ENCODE data around the gene WWC1.
"Not testable (repeated sequence)": the region's sequence is repeated elsewhere in the genome, so short reads cannot be mapped to it uniquely, and the experiment has no call there.

Gene WWC1

DNA sequence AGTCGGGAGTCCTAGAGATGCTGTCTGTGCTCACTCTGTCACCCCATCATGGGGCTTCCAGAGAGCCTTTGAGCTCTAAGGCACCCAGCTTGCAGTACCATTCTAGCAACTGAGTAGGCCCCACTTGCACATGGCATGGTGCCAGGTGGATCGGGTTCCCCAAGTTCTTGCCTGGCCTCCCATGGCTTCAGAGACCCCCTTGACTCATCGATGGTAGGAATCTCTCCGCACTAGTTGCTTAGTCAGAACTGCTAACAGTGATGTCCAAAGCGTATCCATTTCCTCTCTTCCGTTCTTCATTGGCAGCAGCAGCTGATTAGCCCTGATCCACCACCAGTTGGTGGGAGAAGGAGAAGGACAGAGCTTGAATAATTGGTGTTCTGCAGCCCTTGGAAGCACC is 124.5 kb downstream of the WWC1 start:
- DNase-seq, result no peak

DNA sequence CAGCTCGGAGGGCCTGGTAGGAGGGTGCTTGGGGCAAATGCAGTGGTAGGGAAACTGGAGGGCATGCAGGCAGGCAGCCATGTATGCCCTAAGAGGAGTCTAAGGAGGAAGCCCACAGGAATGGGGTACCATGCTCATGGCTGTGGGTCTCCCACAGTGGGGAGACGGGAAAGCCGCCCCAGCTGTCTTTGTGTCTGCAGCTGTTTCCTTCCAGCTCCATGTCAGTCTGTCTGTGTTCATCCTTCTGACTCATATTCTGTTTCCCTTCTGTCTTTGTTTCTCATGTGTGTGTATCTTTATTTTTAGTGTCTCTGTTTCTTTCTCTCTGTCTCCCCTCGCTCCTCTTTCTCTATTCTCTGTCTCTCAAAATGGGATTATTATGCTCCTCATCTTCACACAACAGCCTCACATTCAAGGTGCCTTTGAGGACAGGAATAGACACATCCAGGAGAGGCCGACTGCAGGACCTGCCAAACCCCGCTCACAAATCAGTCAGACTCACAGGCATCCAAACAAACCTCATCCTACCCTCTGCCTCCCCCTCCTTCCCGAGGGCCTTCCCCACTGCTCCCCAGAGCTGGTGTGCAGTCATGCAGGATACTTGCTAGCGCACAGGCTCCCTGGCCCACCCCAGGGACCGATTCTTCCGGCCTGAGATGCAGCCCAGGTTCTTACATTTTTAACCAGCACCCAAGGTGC is 126.4 kb downstream of the WWC1 start:
- DNase-seq, result no peak

DNA sequence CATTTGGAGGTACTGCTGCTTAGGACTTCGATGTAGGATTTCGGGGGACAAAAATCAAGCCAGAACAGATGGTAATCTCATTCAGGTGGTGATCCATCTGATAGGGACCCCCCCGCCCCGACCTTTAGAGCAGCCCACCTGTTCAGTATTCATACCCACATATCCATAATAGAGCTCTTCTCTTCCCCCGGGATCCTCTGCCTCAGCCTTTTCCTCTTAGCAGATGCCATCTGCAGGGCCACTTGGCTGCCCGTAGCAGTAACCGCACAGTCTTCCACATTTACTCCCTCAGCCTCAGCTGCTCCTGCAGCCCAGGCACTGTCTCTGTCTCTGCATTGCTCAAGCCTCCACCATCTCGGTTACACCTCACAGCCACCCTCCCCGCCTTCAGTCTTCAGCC is 129.0 kb downstream of the WWC1 start:
- no peak for DNase-seq

GRCh38 chr5:168422431-168422830 is 131.0 kb downstream of the WWC1 start:
- DNase-seq, result no peak

DNA sequence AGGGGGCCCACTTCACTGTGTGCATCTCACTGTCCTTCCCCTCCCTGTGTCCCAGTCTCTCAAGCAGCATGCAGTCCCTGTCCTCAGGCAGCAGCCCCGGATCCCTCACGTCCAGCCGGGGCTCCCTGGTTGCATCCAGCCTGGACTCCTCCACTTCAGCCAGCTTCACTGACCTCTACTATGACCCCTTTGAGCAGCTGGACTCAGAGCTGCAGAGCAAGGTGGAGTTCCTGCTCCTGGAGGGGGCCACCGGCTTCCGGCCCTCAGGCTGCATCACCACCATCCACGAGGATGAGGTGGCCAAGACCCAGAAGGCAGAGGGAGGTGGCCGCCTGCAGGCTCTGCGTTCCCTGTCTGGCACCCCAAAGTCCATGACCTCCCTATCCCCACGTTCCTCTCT is 132.0 kb downstream of the WWC1 start:
- no peak for DNase-seq

DNA sequence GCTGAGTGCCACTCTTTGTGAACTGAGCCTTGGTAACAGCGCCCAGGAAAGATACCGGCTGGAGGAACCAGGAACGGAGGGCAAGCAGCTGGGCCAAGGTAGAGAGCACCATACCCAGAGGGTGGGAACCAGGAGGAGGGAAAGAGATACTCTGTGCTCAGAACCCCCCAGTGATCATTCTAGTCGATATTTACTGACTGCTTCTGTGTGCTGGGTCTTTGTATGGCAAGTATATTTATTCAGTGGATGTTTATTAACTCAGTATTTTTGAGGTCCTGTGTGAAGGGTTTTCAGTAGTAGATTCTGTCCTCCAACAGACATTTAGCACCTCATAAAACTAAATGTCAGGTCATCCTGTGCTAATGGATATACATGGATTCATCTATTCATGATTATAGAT is 132.5 kb downstream of the WWC1 start:
- no peak for DNase-seq

DNA sequence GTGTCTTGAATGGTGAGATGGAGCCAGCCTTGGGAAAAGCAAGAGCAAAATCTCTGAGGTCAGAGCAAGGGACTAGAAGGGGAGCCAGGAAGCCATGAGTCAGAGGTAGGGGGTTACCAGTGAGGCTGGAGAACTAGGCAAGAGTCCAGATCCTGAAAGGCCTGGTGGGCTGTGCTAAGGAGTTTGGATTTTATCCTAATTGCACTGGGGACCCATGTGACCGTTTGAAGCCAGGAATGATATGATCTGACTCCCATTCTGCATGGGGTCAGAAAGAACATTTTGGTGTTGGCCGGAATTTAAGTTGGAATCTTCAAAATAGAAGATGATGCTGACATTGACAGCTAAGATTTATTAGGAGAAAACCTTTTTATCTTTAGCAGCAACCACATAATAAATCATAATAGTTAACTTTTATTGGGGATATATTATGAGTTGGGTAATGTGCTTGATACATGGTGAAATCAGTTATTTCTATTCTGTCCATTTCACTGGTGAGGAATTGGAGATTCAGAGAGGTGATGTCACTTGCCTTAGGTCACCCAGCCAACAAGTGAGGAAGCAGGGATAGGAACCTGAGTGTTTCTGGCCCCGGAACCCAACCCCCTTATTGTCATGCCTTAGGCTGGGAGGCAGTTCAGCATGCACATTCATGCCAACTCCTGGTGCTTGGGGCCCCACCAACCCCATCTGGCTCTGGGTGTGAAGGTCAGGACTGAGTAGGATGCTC is 133.3 kb downstream of the WWC1 start:
- DNase-seq, result no peak

DNA sequence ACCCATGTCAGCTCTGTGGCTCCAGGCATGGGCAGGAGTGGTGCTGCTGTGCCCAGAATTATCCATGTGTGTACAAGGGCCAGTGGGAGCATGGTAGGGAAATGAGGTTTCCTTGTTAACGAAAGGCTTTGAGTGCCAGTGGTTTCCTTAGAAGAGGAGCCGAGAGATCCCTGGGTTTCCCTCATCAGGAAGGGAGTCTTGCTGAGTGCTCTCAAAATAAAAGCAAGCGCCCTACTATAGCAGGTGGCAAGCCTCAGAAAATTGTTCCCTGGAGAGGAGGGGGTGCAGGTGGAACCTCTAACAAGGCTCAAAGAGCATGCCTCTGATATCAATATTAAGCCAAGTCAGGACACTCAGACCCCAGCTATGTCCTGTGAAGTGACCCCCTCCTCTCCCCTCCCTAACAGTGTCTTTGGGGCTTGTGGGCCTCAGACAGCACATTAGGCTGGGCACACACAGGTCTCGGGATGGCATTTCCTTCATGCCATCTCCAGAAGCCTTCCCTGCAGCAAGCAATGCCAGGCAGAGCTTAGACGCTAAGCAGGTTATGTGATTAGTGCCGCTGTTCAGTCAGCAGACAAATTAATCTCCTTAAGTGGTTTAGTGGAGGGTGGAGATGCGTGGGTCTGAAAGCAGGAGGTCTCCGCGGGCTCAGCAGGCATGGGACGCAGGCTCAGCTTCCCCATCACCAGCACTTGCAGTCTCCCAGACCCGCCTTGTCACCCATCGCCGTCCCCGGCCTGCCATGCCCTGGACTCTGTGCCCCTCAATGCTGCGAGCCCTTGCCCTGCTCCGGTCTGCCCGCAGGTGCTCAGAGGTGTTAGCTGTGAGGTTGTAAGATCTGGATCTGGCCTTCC is 134.8 kb downstream of the WWC1 start:
- DNase-seq, result no peak

DNA sequence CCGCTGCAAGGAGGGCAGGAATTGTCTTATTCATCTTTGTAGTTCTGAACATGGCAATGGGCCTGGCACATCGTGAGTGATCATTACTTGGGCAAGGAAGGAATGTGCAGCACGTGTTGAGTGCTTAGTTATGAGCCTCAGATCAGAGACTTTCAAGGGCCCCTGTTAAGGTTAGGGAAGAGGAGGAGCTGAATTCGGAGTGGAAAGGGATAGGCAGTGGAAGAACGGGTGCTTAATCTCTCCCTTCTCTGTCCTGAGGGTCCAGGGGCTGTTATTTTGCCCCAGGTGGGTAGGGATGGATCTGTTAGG is 135.4 kb downstream of the WWC1 start:
- DNase-seq, result no peak

DNA sequence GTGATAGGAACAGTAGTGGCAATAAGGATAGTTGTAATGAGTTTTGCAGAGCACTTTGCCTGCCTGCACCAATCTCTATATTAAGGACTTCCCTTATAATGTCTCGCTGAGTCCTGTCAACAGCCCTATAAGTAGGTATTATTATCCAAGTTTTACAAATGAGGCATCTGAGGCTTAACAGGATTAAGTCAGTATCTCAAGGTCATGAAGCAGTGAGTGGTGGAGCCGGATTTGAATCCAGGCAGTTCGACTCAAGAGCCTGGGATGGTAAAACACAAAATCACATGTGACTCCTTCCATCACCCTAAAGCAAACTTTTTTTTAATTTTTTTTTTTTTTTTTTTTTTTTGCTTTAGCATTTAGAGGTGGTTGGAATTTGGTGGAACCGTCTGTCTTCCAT is 135.8 kb downstream of the WWC1 start:
- DNase-seq, result no peak

DNA sequence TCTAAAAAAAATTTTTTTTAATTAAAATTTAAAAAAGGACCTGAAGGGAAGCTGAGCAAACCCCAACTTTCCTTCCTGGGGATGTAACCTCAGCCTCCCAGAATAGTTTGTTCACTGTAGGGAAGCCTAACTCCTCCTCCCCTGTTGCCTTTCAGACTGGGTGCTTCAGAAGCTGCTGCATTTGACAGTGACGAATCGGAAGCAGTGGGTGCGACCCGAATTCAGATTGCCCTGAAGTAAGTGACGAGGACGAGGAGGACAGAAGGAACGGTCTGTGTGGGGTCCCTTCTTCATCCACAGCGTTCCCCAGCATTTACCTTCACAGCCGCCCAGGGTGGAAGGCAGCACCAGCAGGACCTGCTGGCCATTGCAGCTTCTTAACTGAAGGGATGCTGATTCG is 137.1 kb downstream of the WWC1 start:
- DNase-seq, result no peak

DNA sequence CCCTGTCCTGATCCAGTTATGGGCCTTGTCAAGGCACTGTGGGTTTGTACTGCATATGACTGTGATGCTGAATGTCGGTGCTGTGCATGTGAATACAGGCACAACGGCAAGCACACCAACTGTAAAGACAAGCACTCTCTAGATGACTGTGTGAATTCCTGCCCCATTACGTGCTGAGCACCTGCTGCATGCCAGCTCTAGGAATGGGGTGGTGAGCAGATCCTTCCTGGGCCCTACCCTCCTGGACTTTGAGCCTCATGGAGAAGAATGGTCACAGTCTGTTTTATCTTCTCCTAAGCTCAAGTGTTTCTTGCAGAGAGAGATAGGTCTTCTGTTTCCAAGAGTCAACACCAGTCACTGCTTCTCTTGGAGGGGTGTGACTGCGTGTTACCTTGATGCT is 138.9 kb downstream of the WWC1 start:
- no peak for DNase-seq

DNA sequence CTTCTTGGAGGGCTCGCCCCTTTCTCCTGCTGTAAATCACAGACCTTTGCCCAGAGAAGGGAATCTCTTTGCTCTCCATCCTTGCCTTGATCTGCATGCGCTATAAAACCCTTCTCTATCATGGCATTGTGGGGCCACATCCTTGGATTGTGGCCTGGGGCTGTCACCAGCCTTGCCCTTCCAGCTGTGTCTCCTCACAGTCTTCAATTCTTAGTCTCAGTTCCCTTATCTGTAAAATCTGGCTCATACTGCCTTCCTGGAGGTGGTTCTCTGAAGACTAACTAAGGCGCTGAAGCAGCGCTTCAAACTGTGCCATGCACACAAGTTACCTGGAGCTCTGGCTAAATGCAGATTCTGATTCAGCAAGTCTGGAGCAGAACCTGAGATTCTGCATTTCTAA is 141.5 kb downstream of the WWC1 start:
- DNase-seq, result no peak

- no peak for DNase-seq
These were observed 142.6 kb downstream of the WWC1 start for GRCh38 chr5:168434001-168434400.

DNA sequence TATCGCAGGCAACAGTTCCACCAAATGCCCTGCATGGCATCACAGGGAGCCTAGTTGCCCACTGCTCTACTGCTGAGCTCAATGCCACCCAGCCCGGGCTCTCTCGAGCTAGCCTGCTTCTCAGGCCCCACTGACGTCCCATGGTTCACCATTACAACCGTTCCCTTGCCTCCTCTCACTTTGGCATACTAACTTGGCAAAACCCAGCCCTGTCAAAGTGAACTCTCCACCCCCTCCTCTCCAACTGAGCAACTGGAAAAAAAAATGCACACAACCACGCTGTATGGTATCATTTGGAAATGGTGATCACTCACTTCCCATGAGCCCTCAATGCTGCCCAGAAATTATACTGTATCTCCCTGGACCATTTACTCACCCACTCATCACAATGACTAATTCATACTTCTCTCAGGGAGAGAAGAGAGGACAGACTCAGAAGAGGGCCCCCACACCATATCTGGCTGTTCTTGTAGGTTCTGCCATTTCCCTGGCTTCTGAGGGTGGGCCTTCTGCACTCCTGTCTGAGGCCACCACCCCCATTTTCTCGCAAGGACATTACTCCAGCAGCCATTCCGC is 143.4 kb downstream of the WWC1 start:
- DNase-seq, result no peak

DNA sequence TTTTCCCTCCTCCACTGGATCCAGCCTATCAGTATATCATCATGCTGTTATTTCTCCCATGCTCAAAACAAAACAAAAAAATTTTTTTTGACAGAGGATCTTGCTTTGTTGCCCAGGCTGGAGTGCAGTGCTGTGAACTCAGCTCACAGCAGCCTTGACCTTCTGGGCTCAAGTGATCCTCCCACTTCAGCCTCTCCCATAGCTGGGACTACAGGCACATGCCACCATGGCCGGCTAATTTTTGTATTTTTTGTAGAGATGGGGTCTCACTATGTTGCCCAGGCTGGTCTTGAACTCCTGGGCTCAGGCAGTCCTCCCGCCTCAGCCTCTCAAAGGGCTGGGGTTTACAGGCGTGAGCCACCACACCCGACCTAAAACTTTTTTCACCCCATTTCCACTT is 143.9 kb downstream of the WWC1 start:
- not testable (repeated sequence) for DNase-seq

GRCh38 chr5:168438349-168438748 is 146.9 kb downstream of the WWC1 start:
- no peak for DNase-seq

- no peak for DNase-seq
These were observed 152.1 kb downstream of the WWC1 start for GRCh38 chr5:168443533-168443932.

DNA sequence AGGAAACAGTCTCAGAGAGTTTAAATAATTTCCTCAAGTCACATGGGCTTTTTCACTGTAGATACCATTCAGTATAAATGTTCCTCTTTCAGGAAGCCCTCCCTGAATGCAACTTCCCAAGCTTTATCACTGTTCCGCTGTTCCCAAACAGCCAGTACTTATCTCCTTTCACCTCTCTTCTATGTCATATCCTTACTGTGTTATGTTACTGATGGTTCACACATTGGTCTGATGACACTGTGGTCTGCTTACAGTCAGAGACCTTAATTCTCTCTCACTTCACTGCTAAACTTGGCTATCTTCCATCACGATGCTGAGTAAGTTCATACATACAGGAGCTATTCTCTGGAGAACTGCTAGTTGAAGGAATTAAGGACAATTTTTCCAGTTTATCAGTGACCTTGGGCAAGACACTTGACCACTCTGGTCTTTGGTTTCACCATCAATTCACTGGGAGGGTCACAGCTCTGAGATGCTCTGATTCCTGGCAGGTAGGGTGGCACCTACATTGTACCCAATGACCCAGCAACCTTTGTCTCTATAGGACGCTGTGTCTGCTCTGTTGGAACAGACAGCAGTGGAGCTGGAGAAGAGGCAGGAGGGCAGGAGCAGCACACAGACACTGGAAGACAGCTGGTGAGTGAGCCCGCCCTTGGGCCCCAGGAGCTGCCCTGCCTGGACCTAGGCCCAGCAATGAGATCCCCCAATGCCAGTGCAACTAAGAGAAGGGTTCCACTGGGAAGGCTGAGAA is 152.7 kb downstream of the WWC1 start:
- no peak for DNase-seq

DNA sequence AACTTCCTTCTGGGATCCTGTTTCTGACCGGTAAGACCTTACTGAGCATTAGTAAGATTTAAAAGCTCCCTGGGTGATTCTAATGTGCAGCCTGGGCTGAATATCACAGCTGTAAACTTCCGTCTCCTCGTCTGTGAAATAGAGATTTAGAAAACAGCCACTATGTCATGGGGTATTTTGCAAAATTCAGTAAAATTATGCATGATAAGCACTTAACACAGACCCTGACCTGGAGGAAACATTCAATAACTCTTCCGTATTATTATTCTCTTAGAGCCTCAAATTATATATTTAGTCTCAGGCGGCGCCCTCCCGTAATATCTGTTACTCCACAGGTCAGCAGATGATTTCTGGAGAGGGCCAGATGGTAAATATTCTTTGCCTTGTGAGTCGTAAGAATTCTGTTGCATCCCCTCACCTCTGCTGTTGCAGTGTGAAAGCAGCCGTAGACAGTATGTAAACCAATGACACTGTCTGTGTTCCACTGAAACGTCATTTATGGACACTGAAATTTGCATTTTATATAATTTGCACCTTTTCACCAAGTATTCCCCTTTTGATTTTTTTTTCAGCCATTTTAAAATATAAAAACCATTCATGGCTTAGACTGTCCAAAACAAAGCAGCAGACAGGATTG is 155.7 kb downstream of the WWC1 start:
- no peak for DNase-seq

DNA sequence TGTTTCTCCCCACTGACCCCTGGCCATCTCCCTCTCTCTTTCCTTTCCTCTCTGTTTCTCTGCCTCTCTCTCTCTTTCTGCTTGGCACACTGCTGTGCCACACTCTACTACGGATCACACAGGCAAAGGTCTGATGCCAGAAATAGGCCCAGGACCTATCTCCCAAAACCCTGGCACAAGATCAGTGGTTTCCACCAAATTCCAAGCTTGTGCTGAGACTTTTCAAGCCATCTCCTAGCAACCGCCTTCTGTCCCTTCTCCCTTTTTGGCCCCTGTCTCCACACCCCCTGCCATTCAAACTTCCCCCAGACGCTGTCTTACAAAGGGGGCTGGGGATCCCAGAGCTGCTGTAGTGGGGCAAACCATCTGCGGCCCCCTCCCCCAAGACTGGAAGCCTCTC is 156.4 kb downstream of the WWC1 start:
- DNase-seq, result no peak

- DNase-seq, result no peak
These were observed 157.7 kb downstream of the WWC1 start for GRCh38 chr5:168449166-168449565.
